Body of pancreas (tissue), 4 donors: ENCODE measurements around the gene AK2. TPM values are rescaled to one million over a fixed set of nuclear protein-coding genes. Genes with fewer than 3 reads are reported as not detected.

Experiments used
- ATAC-seq: fragments of 150-250 bp; one replicate; pipeline ENCODE4 v1.9.1; 2016
- DNase-seq, 4 donors: peaks; one replicate each; pipeline ENCODE4 v3.0.0-alpha.2; 2019
- H3K27ac ChIP-seq, 4 donors: fragments of 200-600 bp; sonication (generic); 1 replicate in 3 of 4; 2 replicates in 1 of 4; pipeline versions ENCODE4 v1.5.1 to v1.6.1; 2016 to 2019; ENCODE audit warnings: mild to moderate bottlenecking in 1 of 4, mixed read lengths in 1 of 4, moderate library complexity in 1 of 4
- H3K27me3 ChIP-seq, 2 donors: fragments of 200-600 bp; sonication (generic); one replicate each; pipeline ENCODE4 v1.6.0; 2016; ENCODE audit warnings: mild to moderate bottlenecking in 1 of 2
- H3K36me3 ChIP-seq, 2 donors: fragments of 200-600 bp; sonication (generic); replicated peaks in 1 of 2; 2 replicates each; pipeline ENCODE4 v1.5.1; 2016; ENCODE audit warnings: low read depth in 2 of 2; ENCODE audit not compliant: insufficient read depth in 1 of 2
- H3K4me1 ChIP-seq: fragments of 200-600 bp; sonication (generic); one replicate; pipeline ENCODE4 v1.6.0; 2016
- H3K4me3 ChIP-seq, 2 donors: fragments of 200-600 bp; sonication (generic); 1 replicate in 1 of 2; 2 replicates in 1 of 2; pipeline ENCODE4 v1.5.1; 2016 to 2019
- H3K9me3 ChIP-seq, 3 donors: fragments of 200-600 bp; sonication (generic); 1 replicate in 2 of 3; 2 replicates in 1 of 3; pipeline ENCODE4 v1.5.1; 2016
- POLR2A ChIP-seq, 3 donors: fragments of 450-650 bp; IDR thresholded peaks; one replicate each; pipeline ENCODE4 v1.6.1; 2016; ENCODE audit warnings: antibody characterized with exemption in 3 of 3, mild to moderate bottlenecking in 2 of 3
- WGBS, 2 donors: methylation state at CpG; one replicate each; pipeline ENCODE4 v1.1.5; 2017; 5-methylcytosine and 5-hydroxymethylcytosine counted together
- intact Hi-C: fragments of 100-400 bp; cut with DNase I; formaldehyde crosslinking; loops from one replicate; pipeline ENCODE4 v1.15.1; 2023
- total RNA-seq, 2 donors: library from RNA; depleted of rRNA; stranded (reverse); fragments of >200 nt; gene quantifications; one replicate each; pipeline ENCODE4 v1.1.0, GENCODE V29; 2016
- TF ChIP-seq, protein P1 (sequence below), 7 experiments: fragments of 450-650 bp in 4 of 7; fragments of 200-600 bp in 3 of 7; sonication (generic) in 3 of 7; IDR thresholded peaks; one replicate each; pipeline ENCODE4 v1.5.1; 2016 to 2019; ENCODE audit warnings: antibody characterized with exemption in 7 of 7

The AK2 gene
- total RNA-seq, 2 donors from 2014 or later: 76.8 to 533 TPM

GRCh38 chr1:33055210-33056008, 18.7 kb upstream of the AK2 start:
- H3K4me3 ChIP-seq: no peak overlapping the region
- H3K4me1 ChIP-seq: peaks cover 7% of the 10 kb centered on the region
- H3K36me3 ChIP-seq: no peaks in the 10 kb centered on the region
- DNase-seq (peak; percentile 62 to 85 (median 72)), ATAC-seq (peak; percentile 87)
- TF ChIP-seq POLR2A (IDR thresholded peaks at IDR 0.05): no peak
- TF ChIP-seq, protein P1, sequence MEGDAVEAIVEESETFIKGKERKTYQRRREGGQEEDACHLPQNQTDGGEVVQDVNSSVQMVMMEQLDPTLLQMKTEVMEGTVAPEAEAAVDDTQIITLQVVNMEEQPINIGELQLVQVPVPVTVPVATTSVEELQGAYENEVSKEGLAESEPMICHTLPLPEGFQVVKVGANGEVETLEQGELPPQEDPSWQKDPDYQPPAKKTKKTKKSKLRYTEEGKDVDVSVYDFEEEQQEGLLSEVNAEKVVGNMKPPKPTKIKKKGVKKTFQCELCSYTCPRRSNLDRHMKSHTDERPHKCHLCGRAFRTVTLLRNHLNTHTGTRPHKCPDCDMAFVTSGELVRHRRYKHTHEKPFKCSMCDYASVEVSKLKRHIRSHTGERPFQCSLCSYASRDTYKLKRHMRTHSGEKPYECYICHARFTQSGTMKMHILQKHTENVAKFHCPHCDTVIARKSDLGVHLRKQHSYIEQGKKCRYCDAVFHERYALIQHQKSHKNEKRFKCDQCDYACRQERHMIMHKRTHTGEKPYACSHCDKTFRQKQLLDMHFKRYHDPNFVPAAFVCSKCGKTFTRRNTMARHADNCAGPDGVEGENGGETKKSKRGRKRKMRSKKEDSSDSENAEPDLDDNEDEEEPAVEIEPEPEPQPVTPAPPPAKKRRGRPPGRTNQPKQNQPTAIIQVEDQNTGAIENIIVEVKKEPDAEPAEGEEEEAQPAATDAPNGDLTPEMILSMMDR (IDR thresholded peaks at IDR 0.05): peak; percentile 37 to 83 (median 80)
- H3K9me3 ChIP-seq: no peaks in the 10 kb centered on the region
- H3K27ac ChIP-seq: no peak overlapping the region
- no peaks in the 10 kb centered on the region for H3K27me3 ChIP-seq
- 31 to 34% methylated on average over 9 to 12 of the region's 12 CpGs for WGBS, 2 donors
- intact Hi-C loops: loop anchor here (5.0 kb wide), 1 partner anchor 118 kb away; no protein-coding TSS in a partner anchor

- no peak for TF ChIP-seq POLR2A (IDR thresholded peaks at IDR 0.05)
- TF ChIP-seq, protein P1 (IDR thresholded peaks at IDR 0.05): no peak
- DNase-seq (no peak), ATAC-seq (no peak)
- Histone ChIP-seq H3K36me3 (no peaks in the 10 kb centered on the region), H3K9me3 (no peaks in the 10 kb centered on the region), H3K27me3 (no peaks in the 10 kb centered on the region), H3K27ac (no peak overlapping the region), H3K4me3 (no peak overlapping the region), H3K4me1 (peaks cover 6% of the 10 kb centered on the region)
- whole genome bisulfite sequencing, 2 donors: 69 to 89% methylated on average over 11 of the region's 17 CpGs
- intact Hi-C loops: no loop called here
Observed at GRCh38 chr1:33050221-33051076, 13.8 kb upstream of the AK2 start.

DNA sequence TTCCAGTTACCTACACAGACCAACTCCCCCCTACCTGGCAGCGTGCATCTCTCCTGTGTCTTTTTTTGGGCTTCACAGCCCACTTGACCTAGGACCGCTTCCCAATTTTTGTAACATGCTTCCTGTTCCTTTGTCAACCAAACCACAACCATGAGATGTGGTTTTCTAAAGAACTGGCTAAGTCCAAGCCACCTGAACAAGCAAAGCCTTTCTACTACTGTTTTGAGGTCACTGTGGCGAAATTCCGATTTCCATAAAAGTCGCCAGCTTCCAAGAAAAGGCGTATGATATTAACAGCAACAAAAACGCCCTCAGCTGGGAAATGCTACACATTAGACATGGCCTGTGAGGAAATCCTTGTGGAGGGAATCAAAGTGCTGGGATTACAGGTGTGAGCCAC, 12.7 kb upstream of the AK2 start:
- ATAC-seq (no peak), DNase-seq (no peak)
- Histone ChIP-seq H3K4me3 (no peak overlapping the region), H3K27me3 (no peaks in the 10 kb centered on the region), H3K9me3 (no peaks in the 10 kb centered on the region), H3K27ac (no peak overlapping the region), H3K4me1 (no peaks in the 10 kb centered on the region), H3K36me3 (no peaks in the 10 kb centered on the region)
- 56 to 88% methylated on average over 7 of the region's 7 CpGs for WGBS, 2 donors
- no peak for TF ChIP-seq POLR2A (IDR thresholded peaks at IDR 0.05)
- TF ChIP-seq, protein P1 (IDR thresholded peaks at IDR 0.05): no peak
- intact Hi-C loops: no loop called here

- ATAC-seq: no peak
- H3K36me3 ChIP-seq: no peaks in the 10 kb centered on the region
- no peak overlapping the region for H3K4me3 ChIP-seq
- intact Hi-C loops: no loop called here
- no peak for DNase-seq
- TF ChIP-seq, protein P1 (IDR thresholded peaks at IDR 0.05): no peak
- TF ChIP-seq POLR2A (IDR thresholded peaks at IDR 0.05): no peak
- WGBS, 2 donors: 59 to 90% methylated on average over 3 of the region's 3 CpGs
- H3K9me3 ChIP-seq: no peaks in the 10 kb centered on the region
- H3K4me1 ChIP-seq: no peaks in the 10 kb centered on the region
- H3K27ac ChIP-seq: no peak overlapping the region
- no peaks in the 10 kb centered on the region for H3K27me3 ChIP-seq
Observed at GRCh38 chr1:33048426-33048825, 11.7 kb upstream of the AK2 start.
